HEK293T (cell line): ENCODE measurements around the gene FMC1.

Source experiments
- ELF4 ChIP-seq: fragments of 450-650 bp; IDR thresholded peaks from 2 replicates; pipeline ENCODE4 v1.6.1; 2017; ENCODE audit warnings: antibody characterized with exemption
- HDGF ChIP-seq: fragments of 450-650 bp; IDR thresholded peaks from 2 replicates; pipeline ENCODE4 v1.6.1; 2017; ENCODE audit warnings: antibody characterized with exemption, borderline replicate concordance
- TARDBP ChIP-seq: fragments of 450-650 bp; IDR thresholded peaks from 2 replicates; pipeline ENCODE4 v1.6.1; 2016
- ZNF384 ChIP-seq: fragments of 450-650 bp; IDR thresholded peaks from 2 replicates; pipeline ENCODE4 v1.6.1; 2016

DNA sequence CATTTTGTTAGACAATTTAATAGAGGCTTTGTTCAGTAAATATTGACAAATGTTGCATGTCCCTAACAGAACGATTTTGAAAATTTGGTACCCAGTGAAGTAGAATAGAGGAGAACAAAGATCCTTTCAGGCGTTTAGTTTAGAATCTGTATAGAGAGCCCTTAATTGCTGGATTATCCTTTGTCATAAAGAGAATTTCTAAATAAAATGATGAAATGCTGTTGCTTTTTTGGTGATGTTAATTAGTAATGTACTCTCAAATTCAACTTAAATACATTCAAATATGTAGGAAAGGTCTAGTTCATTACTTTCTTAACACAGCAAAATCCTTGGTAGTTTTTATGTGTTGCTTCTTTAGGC, 19.8 kb downstream of the FMC1 start:
- TF ChIP-seq TARDBP (no peak), ELF4 (no peak), HDGF (no peak), ZNF384 (no peak)
